Measurements from ENCODE around the gene CPE. TPM values are rescaled to one million over a fixed set of nuclear protein-coding genes. Genes with fewer than 3 reads are reported as not detected.

Gene CPE
- total and polyA plus RNA-seq, 2 experiments from 2014 or later = 53.9 to 77.9 TPM

GRCh38 chr4:165461159-165461821, 82.5 kb downstream of the CPE start:
- in situ Hi-C loops (cut with MboI) = loop anchor here (5.0 to 10.0 kb wide), 2 partner anchors 96 to 324 kb away; no protein-coding TSS in a partner anchor
- no peak overlapping the region for H3K9ac ChIP-seq
- peak overlapping the region; percentile 80 for H2AFZ ChIP-seq
- no peaks in the 10 kb centered on the region for H3K79me2 ChIP-seq (ENCODE audit: insufficient read depth)
- peak overlapping the region; percentile 55 for H3K4me3 ChIP-seq
- H4K20me1 ChIP-seq (ENCODE audit: insufficient read depth) = no peaks in the 10 kb centered on the region
- no peaks in the 10 kb centered on the region for H3K9me2 ChIP-seq (ENCODE audit: insufficient read depth)
- H3K4me1 ChIP-seq (ENCODE audit: insufficient read depth) = peaks cover 33% of the 10 kb centered on the region
- H3K9me3 ChIP-seq (ENCODE audit: low read depth) = no peaks in the 10 kb centered on the region
- H3K27me3 ChIP-seq (replicated peaks; ENCODE audit: insufficient read depth) = no peaks in the 10 kb centered on the region
- H3K27ac ChIP-seq = peak overlapping the region; percentile 55
- H3K36me3 ChIP-seq (ENCODE audit: low read depth) = no peaks in the 10 kb centered on the region
- WGBS, 2 experiments (ENCODE audit: low coverage in 1 of 2, low lambda C conversion rate in 2 of 2, missing lambda C conversion rate in 2 of 2) = 12 to 16% methylated on average over 8 of the region's 8 CpGs
- H3K4me2 ChIP-seq (ENCODE audit: unreplicated experiment) = peak overlapping the region; percentile 79
- H3F3A ChIP-seq (ENCODE audit: insufficient read depth) = peaks cover 14% of the 10 kb centered on the region; the same call in 1 of the 2 replicates
- peak; percentile 85 for DNase-seq
- no peak for TF ChIP-seq EZH2 (IDR thresholded peaks at IDR 0.05; ENCODE audit: insufficient read depth, poor library complexity, severe bottlenecking)

GRCh38 chr4:165462009-165462408, 83.2 kb downstream of the CPE start:
- H3K27me3 ChIP-seq (replicated peaks; ENCODE audit: insufficient read depth) = no peaks in the 10 kb centered on the region
- no peaks in the 10 kb centered on the region for H3K9me3 ChIP-seq (ENCODE audit: low read depth)
- H3K4me2 ChIP-seq (ENCODE audit: unreplicated experiment) = peak overlapping the region; percentile 79
- in situ Hi-C loops (cut with MboI) = loop anchor here (5.0 to 10.0 kb wide), 2 partner anchors 97 to 325 kb away; no protein-coding TSS in a partner anchor
- no peaks in the 10 kb centered on the region for H3K36me3 ChIP-seq (ENCODE audit: low read depth)
- H3K9ac ChIP-seq = no peak overlapping the region
- H3K27ac ChIP-seq = peak overlapping the region; percentile 55
- no peak for TF ChIP-seq EZH2phosphoT487 (IDR thresholded peaks at IDR 0.05; ENCODE audit: insufficient read depth, low read depth)
- H3K9me2 ChIP-seq (ENCODE audit: insufficient read depth) = no peaks in the 10 kb centered on the region
- no peaks in the 10 kb centered on the region for H3K79me2 ChIP-seq (ENCODE audit: insufficient read depth)
- peaks cover 14% of the 10 kb centered on the region; the same call in 1 of the 2 replicates for H3F3A ChIP-seq (ENCODE audit: insufficient read depth)
- peak; percentile 43 for DNase-seq
- peaks cover 33% of the 10 kb centered on the region for H3K4me1 ChIP-seq (ENCODE audit: insufficient read depth)
- no peak overlapping the region; the same call in 1 of the 2 replicates for H3K4me3 ChIP-seq
- 50 to 53% methylated on average over 3 of the region's 3 CpGs for WGBS, 2 experiments (ENCODE audit: low coverage in 1 of 2, low lambda C conversion rate in 2 of 2, missing lambda C conversion rate in 2 of 2)
- H4K20me1 ChIP-seq (ENCODE audit: insufficient read depth) = no peaks in the 10 kb centered on the region
- peak overlapping the region; percentile 80; the same call in 1 of the 2 replicates for H2AFZ ChIP-seq

GRCh38 chr4:165464376-165464775, 85.6 kb downstream of the CPE start:
- H3K27me3 ChIP-seq (replicated peaks; ENCODE audit: insufficient read depth) = no peaks in the 10 kb centered on the region
- H2AFZ ChIP-seq = peak overlapping the region; percentile 79
- no peak for DNase-seq
- no peak overlapping the region for H3K9ac ChIP-seq
- H3K9me2 ChIP-seq (ENCODE audit: insufficient read depth) = no peaks in the 10 kb centered on the region
- peaks cover 14% of the 10 kb centered on the region; the same call in 1 of the 2 replicates for H3F3A ChIP-seq (ENCODE audit: insufficient read depth)
- no peak overlapping the region for H3K4me3 ChIP-seq
- H4K20me1 ChIP-seq (ENCODE audit: insufficient read depth) = no peaks in the 10 kb centered on the region
- no peaks in the 10 kb centered on the region for H3K79me2 ChIP-seq (ENCODE audit: insufficient read depth)
- H3K27ac ChIP-seq = no peak overlapping the region
- H3K36me3 ChIP-seq (ENCODE audit: low read depth) = no peaks in the 10 kb centered on the region
- TF ChIP-seq EZH2 (IDR thresholded peaks at IDR 0.05; ENCODE audit: insufficient read depth, poor library complexity, severe bottlenecking) = no peak
- TF ChIP-seq EZH2phosphoT487 (IDR thresholded peaks at IDR 0.05; ENCODE audit: insufficient read depth, low read depth) = no peak
- H3K4me1 ChIP-seq (ENCODE audit: insufficient read depth) = peaks cover 21% of the 10 kb centered on the region
- WGBS, 2 experiments (ENCODE audit: low coverage in 1 of 2, low lambda C conversion rate in 2 of 2, missing lambda C conversion rate in 2 of 2) = 69 to 76% methylated on average over 7 of the region's 7 CpGs
- no peaks in the 10 kb centered on the region for H3K9me3 ChIP-seq (ENCODE audit: low read depth)
- H3K4me2 ChIP-seq (ENCODE audit: unreplicated experiment) = no peak overlapping the region
- in situ Hi-C loops (cut with MboI) = loop anchor here (5.0 to 10.0 kb wide), 2 partner anchors 100 to 327 kb away; no protein-coding TSS in a partner anchor

- Histone ChIP-seq H3K4me1 (ENCODE audit: insufficient read depth) (peaks cover 21% of the 10 kb centered on the region), H3K36me3 (ENCODE audit: low read depth) (no peaks in the 10 kb centered on the region), H3K4me3 (no peak overlapping the region; the same call in 1 of the 2 replicates), H3K9ac (no peak overlapping the region), H3K9me2 (ENCODE audit: insufficient read depth) (no peaks in the 10 kb centered on the region), H3F3A (ENCODE audit: insufficient read depth) (peaks cover 14% of the 10 kb centered on the region; the same call in 1 of the 2 replicates), H3K27ac (no peak overlapping the region), H3K9me3 (ENCODE audit: low read depth) (no peaks in the 10 kb centered on the region), H3K4me2 (ENCODE audit: unreplicated experiment) (peak overlapping the region; percentile 63), H2AFZ (peak overlapping the region; percentile 79), H4K20me1 (ENCODE audit: insufficient read depth) (no peaks in the 10 kb centered on the region), H3K79me2 (ENCODE audit: insufficient read depth) (no peaks in the 10 kb centered on the region), H3K27me3 (replicated peaks; ENCODE audit: insufficient read depth) (no peaks in the 10 kb centered on the region)
- 25 to 27% methylated on average over 9 of the region's 9 CpGs for WGBS, 2 experiments (ENCODE audit: low coverage in 1 of 2, low lambda C conversion rate in 2 of 2, missing lambda C conversion rate in 2 of 2)
- no peak for TF ChIP-seq EZH2 (IDR thresholded peaks at IDR 0.05; ENCODE audit: insufficient read depth, poor library complexity, severe bottlenecking)
- peak; percentile 72 for DNase-seq
- in situ Hi-C loops (cut with MboI) = loop anchor here (5.0 to 10.0 kb wide), 2 partner anchors 100 to 328 kb away; no protein-coding TSS in a partner anchor
These were observed 86.1 kb downstream of the CPE start for GRCh38 chr4:165464813-165465381.

Data from GM23248 (cell line).